H9 (cell line): Measurements from ENCODE around the gene NEMF. TPM values are rescaled to one million over a fixed set of nuclear protein-coding genes. Genes with fewer than 3 reads are reported as not detected.
A peak's percentile ranks its signal among the peaks of the same experiment; 100 is the strongest.

ENCODE experiments used
- DNase-seq: peaks from one replicate; pipeline ENCODE4 v3.0.0-alpha.2; 2017
- H2AFZ ChIP-seq: one replicate; pipeline ENCODE4 v1.6.1; 2013; ENCODE audit warnings: mild to moderate bottlenecking, low read length, control low read depth, moderate library complexity
- H2AK5ac ChIP-seq: 2 replicates; pipeline ENCODE4 v1.6.1; 2013; ENCODE audit warnings: low read length, control low read depth, mixed read lengths; ENCODE audit not compliant: insufficient read length
- H2BK120ac ChIP-seq: one replicate; pipeline ENCODE4 v1.6.1; 2013; ENCODE audit warnings: low read depth, mild to moderate bottlenecking, low read length, control low read depth, inconsistent platforms; ENCODE audit not compliant: poor library complexity, severe bottlenecking
- H2BK12ac ChIP-seq: 2 replicates; pipeline ENCODE4 v1.6.1; 2013; ENCODE audit warnings: low read length, control low read depth, mixed read lengths, low read depth; ENCODE audit not compliant: insufficient read length
- H2BK15ac ChIP-seq: 2 replicates; pipeline ENCODE4 v1.6.1; 2013; ENCODE audit warnings: low read depth, low read length, control low read depth
- H2BK20ac ChIP-seq: one replicate; pipeline ENCODE4 v1.6.1; 2013; ENCODE audit warnings: low read depth, mild to moderate bottlenecking, low read length, control low read depth, inconsistent platforms; ENCODE audit not compliant: poor library complexity, severe bottlenecking
- H2BK5ac ChIP-seq: 2 replicates; pipeline ENCODE4 v1.6.1; 2013; ENCODE audit warnings: low read length, control low read depth, mixed read lengths; ENCODE audit not compliant: insufficient read length
- H3K14ac ChIP-seq: 2 replicates; pipeline ENCODE4 v1.6.1; 2013; ENCODE audit warnings: low read length, control low read depth; ENCODE audit not compliant: insufficient read depth
- H3K18ac ChIP-seq: 2 replicates; pipeline ENCODE4 v1.6.1; 2013; ENCODE audit warnings: low read depth, mild to moderate bottlenecking, mixed read lengths, low read length, control low read depth; ENCODE audit not compliant: insufficient read length
- H3K23ac ChIP-seq: 2 replicates; pipeline ENCODE4 v1.6.1; 2013; ENCODE audit warnings: low read length, control low read depth, mixed read lengths, low read depth; ENCODE audit not compliant: insufficient read length
- H3K23me2 ChIP-seq: 2 replicates; pipeline ENCODE4 v1.6.1; 2013; ENCODE audit warnings: low read depth, mild to moderate bottlenecking, mixed read lengths, low read length, control low read depth; ENCODE audit not compliant: insufficient read length, poor library complexity, severe bottlenecking
- H3K27ac ChIP-seq: 2 replicates; pipeline ENCODE4 v1.5.1; 2013; ENCODE audit warnings: low read length, control low read depth, mixed read lengths, low read depth; ENCODE audit not compliant: insufficient read length
- H3K27me3 ChIP-seq: 2 replicates; pipeline ENCODE4 v1.6.1; 2013; ENCODE audit warnings: low read length, control low read depth, inconsistent platforms; ENCODE audit not compliant: insufficient read depth
- H3K4ac ChIP-seq: 2 replicates; pipeline ENCODE4 v1.6.1; 2013; ENCODE audit warnings: low read depth, mild to moderate bottlenecking, control low read depth, inconsistent platforms, low read length, moderate library complexity
- H3K4me1 ChIP-seq: 2 replicates; pipeline ENCODE4 v1.6.1; 2013; ENCODE audit warnings: low read length, control low read depth, inconsistent platforms; ENCODE audit not compliant: insufficient read depth
- H3K4me2 ChIP-seq: 2 replicates; pipeline ENCODE4 v1.6.1; 2013; ENCODE audit warnings: low read length, control low read depth, mixed read lengths; ENCODE audit not compliant: insufficient read length, insufficient read depth
- H3K56ac ChIP-seq: 2 replicates; pipeline ENCODE4 v1.6.1; 2013; ENCODE audit warnings: low read depth, mild to moderate bottlenecking, mixed read lengths, low read length, control low read depth; ENCODE audit not compliant: insufficient read length
- H3K79me1 ChIP-seq: 2 replicates; pipeline ENCODE4 v1.6.1; 2013; ENCODE audit warnings: low read depth, mild to moderate bottlenecking, moderate library complexity, low read length, control low read depth, inconsistent platforms; ENCODE audit not compliant: insufficient read depth, poor library complexity, severe bottlenecking
- H3K79me2 ChIP-seq: 2 replicates; pipeline ENCODE4 v1.6.1; 2013; ENCODE audit warnings: low read length, control low read depth, inconsistent platforms; ENCODE audit not compliant: insufficient read depth
- H3K9ac ChIP-seq: 2 replicates; pipeline ENCODE4 v1.6.1; 2013; ENCODE audit warnings: low read length, control low read depth, mixed read lengths; ENCODE audit not compliant: insufficient read length; ENCODE audit errors: extremely low read depth
- H3K9me3 ChIP-seq: one replicate; pipeline ENCODE4 v1.6.1; 2013; ENCODE audit warnings: low read depth, low read length, inconsistent platforms; ENCODE audit not compliant: control insufficient read depth
- H3T11ph ChIP-seq: one replicate; pipeline ENCODE4 v1.6.1; 2013; ENCODE audit warnings: mild to moderate bottlenecking, low read length, control low read depth, inconsistent platforms
- H4K20me1 ChIP-seq: one replicate; pipeline ENCODE4 v1.6.1; 2013; ENCODE audit not compliant: control insufficient read depth, insufficient read length, insufficient read depth
- H4K5ac ChIP-seq: 2 replicates; pipeline ENCODE4 v1.6.1; 2013; ENCODE audit warnings: low read depth, mild to moderate bottlenecking, mixed read lengths, low read length, control low read depth; ENCODE audit not compliant: insufficient read length
- H4K8ac ChIP-seq: replicated peaks from 2 replicates; pipeline ENCODE4 v1.6.1; 2013; ENCODE audit warnings: low read length, control low read depth, mixed read lengths, low read depth; ENCODE audit not compliant: insufficient read length
- H4K91ac ChIP-seq: 2 replicates; pipeline ENCODE4 v1.6.1; 2013; ENCODE audit warnings: low read depth, mild to moderate bottlenecking, moderate library complexity, mixed read lengths, low read length, control low read depth; ENCODE audit not compliant: insufficient read length
- H3K27ac Mint-ChIP-seq, 3 experiments: 2 replicates in 2 of 3; 3 replicates in 1 of 3; pipeline ENCODE4 v1.8.0; 2020 to 2021; ENCODE audit warnings: mixed read lengths in 3 of 3, mild to moderate bottlenecking in 1 of 3, moderate library complexity in 1 of 3
- H3K27me3 Mint-ChIP-seq: 2 replicates; pipeline ENCODE4 v1.8.0; 2021; ENCODE audit warnings: low read depth, mild to moderate bottlenecking, moderate library complexity, mixed read lengths
- H3K36me3 Mint-ChIP-seq, 3 experiments: 2 replicates in 2 of 3; 3 replicates in 1 of 3; pipeline ENCODE4 v1.8.0; 2020 to 2021; ENCODE audit warnings: low read depth in 3 of 3, mixed read lengths in 3 of 3; ENCODE audit not compliant: insufficient read depth in 1 of 3
- H3K4me1 Mint-ChIP-seq, 2 experiments: 2 replicates each; pipeline ENCODE4 v1.8.0; 2020; ENCODE audit warnings: mixed read lengths in 2 of 2
- H3K4me3 Mint-ChIP-seq, 2 experiments: 2 replicates in 1 of 2; 3 replicates in 1 of 2; pipeline ENCODE4 v1.8.0; 2020 to 2021; ENCODE audit warnings: mild to moderate bottlenecking in 2 of 2, mixed read lengths in 2 of 2, moderate library complexity in 1 of 2
- H3K9me3 Mint-ChIP-seq, 2 experiments: 2 replicates in 1 of 2; 3 replicates in 1 of 2; pipeline ENCODE4 v1.8.0; 2020; ENCODE audit warnings: mild to moderate bottlenecking in 2 of 2, mixed read lengths in 2 of 2, moderate library complexity in 1 of 2
- WGBS: extraction: QIAGEN DNeasy Blood & Tissue Kit; methylation state at CpG from one replicate; pipeline ENCODE4 v1.1.7; 2013; ENCODE audit warnings: missing lambda C conversion rate, low lambda C conversion rate, mixed read lengths; ENCODE audit not compliant: insufficient read length; ENCODE audit errors: extremely low coverage; 5-methylcytosine and 5-hydroxymethylcytosine counted together
- long read RNA-seq: library from polyadenylated mRNA; unstranded; transcript quantifications from one replicate; pipeline ENCODE4 v2.0.0, GENCODE V29; 2020
- total RNA-seq: library from RNA; stranded (reverse); gene quantifications from 2 replicates; pipeline ENCODE4 v1.2.1, GENCODE V29; 2021
- TF ChIP-seq, protein P1 (sequence below): fragments of 200-600 bp; sonication (generic); conservative IDR thresholded peaks from 3 replicates; pipeline ENCODE4 v1.8.0; 2021; ENCODE audit warnings: antibody characterized with exemption, mild to moderate bottlenecking

Gene NEMF, protein sequence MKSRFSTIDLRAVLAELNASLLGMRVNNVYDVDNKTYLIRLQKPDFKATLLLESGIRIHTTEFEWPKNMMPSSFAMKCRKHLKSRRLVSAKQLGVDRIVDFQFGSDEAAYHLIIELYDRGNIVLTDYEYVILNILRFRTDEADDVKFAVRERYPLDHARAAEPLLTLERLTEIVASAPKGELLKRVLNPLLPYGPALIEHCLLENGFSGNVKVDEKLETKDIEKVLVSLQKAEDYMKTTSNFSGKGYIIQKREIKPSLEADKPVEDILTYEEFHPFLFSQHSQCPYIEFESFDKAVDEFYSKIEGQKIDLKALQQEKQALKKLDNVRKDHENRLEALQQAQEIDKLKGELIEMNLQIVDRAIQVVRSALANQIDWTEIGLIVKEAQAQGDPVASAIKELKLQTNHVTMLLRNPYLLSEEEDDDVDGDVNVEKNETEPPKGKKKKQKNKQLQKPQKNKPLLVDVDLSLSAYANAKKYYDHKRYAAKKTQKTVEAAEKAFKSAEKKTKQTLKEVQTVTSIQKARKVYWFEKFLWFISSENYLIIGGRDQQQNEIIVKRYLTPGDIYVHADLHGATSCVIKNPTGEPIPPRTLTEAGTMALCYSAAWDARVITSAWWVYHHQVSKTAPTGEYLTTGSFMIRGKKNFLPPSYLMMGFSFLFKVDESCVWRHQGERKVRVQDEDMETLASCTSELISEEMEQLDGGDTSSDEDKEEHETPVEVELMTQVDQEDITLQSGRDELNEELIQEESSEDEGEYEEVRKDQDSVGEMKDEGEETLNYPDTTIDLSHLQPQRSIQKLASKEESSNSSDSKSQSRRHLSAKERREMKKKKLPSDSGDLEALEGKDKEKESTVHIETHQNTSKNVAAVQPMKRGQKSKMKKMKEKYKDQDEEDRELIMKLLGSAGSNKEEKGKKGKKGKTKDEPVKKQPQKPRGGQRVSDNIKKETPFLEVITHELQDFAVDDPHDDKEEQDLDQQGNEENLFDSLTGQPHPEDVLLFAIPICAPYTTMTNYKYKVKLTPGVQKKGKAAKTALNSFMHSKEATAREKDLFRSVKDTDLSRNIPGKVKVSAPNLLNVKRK
- total RNA-seq, result 54.3 and 57.4 TPM in 2 replicates
- long read RNA-seq, partial matches to known transcripts, result 122 of 169 reads
- long read RNA-seq, other reads (novel, unspliced or antisense), result 44 of 169 reads

DNA sequence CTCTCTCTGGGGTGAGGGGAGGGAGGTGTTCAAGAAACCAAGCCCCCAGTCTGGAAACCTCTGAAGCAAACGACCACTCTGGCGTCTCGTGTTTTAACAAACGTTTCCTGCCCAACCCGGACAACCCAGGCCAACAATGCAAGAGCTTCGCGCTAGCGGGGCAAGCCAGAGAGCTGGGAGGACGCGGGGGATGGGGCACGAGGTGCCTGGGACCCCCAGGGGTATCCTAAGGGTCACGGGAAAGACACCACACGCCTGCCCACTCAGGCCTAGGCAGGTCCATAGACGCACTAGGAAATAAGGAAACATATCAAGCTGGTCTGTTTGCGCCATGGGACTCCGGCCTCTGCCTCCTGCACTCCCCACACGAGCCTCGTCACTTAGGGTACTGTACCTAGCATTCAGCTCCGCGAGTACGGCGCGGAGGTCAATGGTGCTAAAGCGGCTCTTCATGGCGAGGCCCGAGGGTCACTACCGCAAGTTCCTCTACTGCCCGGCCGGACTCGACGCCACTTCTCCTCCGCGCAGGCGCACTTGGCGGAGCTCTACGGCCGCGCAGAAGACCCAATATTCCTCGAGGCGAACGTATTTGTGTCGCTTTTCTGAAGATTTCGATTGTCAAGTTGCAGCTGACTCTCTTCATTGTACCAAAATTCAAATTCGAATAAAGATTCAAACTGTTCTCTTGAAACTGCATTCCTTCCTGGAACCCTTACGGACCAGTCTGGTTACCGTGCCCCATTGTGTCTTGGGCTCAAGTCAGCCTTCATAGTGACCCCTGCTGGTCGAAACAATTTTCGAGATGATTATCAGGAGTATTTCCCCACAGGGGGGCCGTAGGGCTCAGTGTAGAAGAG is at the start of gene NEMF:
Gene NEMF (minus strand): TSS at position 488 of the 857 bp plus-strand sequence. CDS start 35 bp downstream, at position 453.
- no peak within 1 kb of the TSS for H2BK120ac ChIP-seq
- Mint-ChIP-seq H3K27me3 (peaks cover 4% of the 10 kb centered on the region; the same call in 1 of the 2 replicates), H3K4me3 (peak within 1 kb of the TSS; percentile 97 to 98), H3K36me3 (peaks cover 14 to 26% (median 21%) of the 10 kb centered on the region in 3 experiments), H3K4me1 (peaks cover 8 to 11% of the 10 kb centered on the region in 2 experiments), H3K9me3 (no peaks in the 10 kb centered on the region; a peak in 2 of 5 replicates), H3K27ac (peak within 1 kb of the TSS; percentile 95 to 100 (median 99))
- H3K4ac ChIP-seq, result no peak within 1 kb of the TSS
- H3K27ac ChIP-seq, result no peak within 1 kb of the TSS
- no peaks in the 10 kb centered on the region for H3K23me2 ChIP-seq
- no peak within 1 kb of the TSS for H4K5ac ChIP-seq
- H2BK15ac ChIP-seq, result no peak within 1 kb of the TSS
- H3K9me3 ChIP-seq, result no peaks in the 10 kb centered on the region
- no peaks in the 10 kb centered on the region for H3K79me1 ChIP-seq
- no CpG with 5 or more reads among the region's 49 CpGs for WGBS
- TF ChIP-seq, protein P1, sequence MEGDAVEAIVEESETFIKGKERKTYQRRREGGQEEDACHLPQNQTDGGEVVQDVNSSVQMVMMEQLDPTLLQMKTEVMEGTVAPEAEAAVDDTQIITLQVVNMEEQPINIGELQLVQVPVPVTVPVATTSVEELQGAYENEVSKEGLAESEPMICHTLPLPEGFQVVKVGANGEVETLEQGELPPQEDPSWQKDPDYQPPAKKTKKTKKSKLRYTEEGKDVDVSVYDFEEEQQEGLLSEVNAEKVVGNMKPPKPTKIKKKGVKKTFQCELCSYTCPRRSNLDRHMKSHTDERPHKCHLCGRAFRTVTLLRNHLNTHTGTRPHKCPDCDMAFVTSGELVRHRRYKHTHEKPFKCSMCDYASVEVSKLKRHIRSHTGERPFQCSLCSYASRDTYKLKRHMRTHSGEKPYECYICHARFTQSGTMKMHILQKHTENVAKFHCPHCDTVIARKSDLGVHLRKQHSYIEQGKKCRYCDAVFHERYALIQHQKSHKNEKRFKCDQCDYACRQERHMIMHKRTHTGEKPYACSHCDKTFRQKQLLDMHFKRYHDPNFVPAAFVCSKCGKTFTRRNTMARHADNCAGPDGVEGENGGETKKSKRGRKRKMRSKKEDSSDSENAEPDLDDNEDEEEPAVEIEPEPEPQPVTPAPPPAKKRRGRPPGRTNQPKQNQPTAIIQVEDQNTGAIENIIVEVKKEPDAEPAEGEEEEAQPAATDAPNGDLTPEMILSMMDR, result peak; percentile 84
- no peak within 1 kb of the TSS for H2BK20ac ChIP-seq
- DNase-seq, result peak; percentile 86
- no peak within 1 kb of the TSS for H3K23ac ChIP-seq
- no peak within 1 kb of the TSS for H2AK5ac ChIP-seq
- H3K4me2 ChIP-seq, result peak within 1 kb of the TSS; percentile 50
- H2BK12ac ChIP-seq, result no peak within 1 kb of the TSS
- H4K91ac ChIP-seq, result no peak within 1 kb of the TSS
- peak within 1 kb of the TSS; percentile 48 for H3K14ac ChIP-seq
- H3K56ac ChIP-seq, result no peak within 1 kb of the TSS
- peaks cover 4% of the 10 kb centered on the region; the same call in 1 of the 2 replicates for H3K79me2 ChIP-seq
- H2BK5ac ChIP-seq, result no peak within 1 kb of the TSS
- H3K4me1 ChIP-seq, result no peaks in the 10 kb centered on the region
- H3K27me3 ChIP-seq, result no peaks in the 10 kb centered on the region
- no peak within 1 kb of the TSS for H4K8ac ChIP-seq
- H2AFZ ChIP-seq, result peak within 1 kb of the TSS; percentile 42
- H4K20me1 ChIP-seq, result no peaks in the 10 kb centered on the region
- peak within 1 kb of the TSS; percentile 78 for H3K9ac ChIP-seq
- no peak within 1 kb of the TSS for H3T11ph ChIP-seq
- peak within 1 kb of the TSS; percentile 8 for H3K18ac ChIP-seq
